HG03060 (cell line): Measurements from ENCODE around the gene AK3.
"Not testable (repeated sequence)": the region's sequence is repeated elsewhere in the genome, so short reads cannot be mapped to it uniquely, and the experiment has no call there.

Source experiments
- ATAC-seq: cut with Tn5 transposase; IDR thresholded peaks from one replicate; pipeline ENCODE4 v1.9.1; 2021; ENCODE audit warnings: low read depth, moderate number of reproducible peaks; ENCODE audit not compliant: unreplicated experiment

The AK3 gene

GRCh38 chr9:4740638-4741364, at the start of gene AK3:
AK3 (minus strand) TSS chr9:4741202; CDS start chr9:4741087, 115 bp downstream.
- ATAC-seq: peak; percentile 73

- no peak for ATAC-seq
These were observed 47.7 kb upstream of the AK3 start for GRCh38 chr9:4788703-4789102.

- no peak for ATAC-seq
These were observed 46.9 kb upstream of the AK3 start for GRCh38 chr9:4787876-4788275.

- no peak for ATAC-seq
These were observed 45.6 kb upstream of the AK3 start for GRCh38 chr9:4786599-4786998.

GRCh38 chr9:4784403-4784802, 43.4 kb upstream of the AK3 start:
- no peak for ATAC-seq

GRCh38 chr9:4783191-4783590, 42.2 kb upstream of the AK3 start:
- ATAC-seq: not testable (repeated sequence)

- ATAC-seq: no peak
These were observed 40.4 kb upstream of the AK3 start for GRCh38 chr9:4781408-4781807.

- no peak for ATAC-seq
These were observed 39.6 kb upstream of the AK3 start for GRCh38 chr9:4780651-4781050.

- not testable (repeated sequence) for ATAC-seq
These were observed 34.0 kb upstream of the AK3 start for GRCh38 chr9:4774958-4775357.

- ATAC-seq: no peak
These were observed 33.2 kb upstream of the AK3 start for GRCh38 chr9:4774209-4774608.

- ATAC-seq: no peak
These were observed 30.8 kb upstream of the AK3 start for GRCh38 chr9:4771788-4772187.

- ATAC-seq: no peak
These were observed 28.5 kb upstream of the AK3 start for GRCh38 chr9:4769321-4770080.

GRCh38 chr9:4768681-4769080, 27.7 kb upstream of the AK3 start:
- no peak for ATAC-seq

- no peak for ATAC-seq
These were observed 23.0 kb upstream of the AK3 start for GRCh38 chr9:4764033-4764432.

GRCh38 chr9:4762886-4763541, 22.0 kb upstream of the AK3 start:
- no peak for ATAC-seq

GRCh38 chr9:4762108-4762885, 21.3 kb upstream of the AK3 start:
- ATAC-seq: peak; percentile 76

GRCh38 chr9:4760122-4760521, 19.1 kb upstream of the AK3 start:
- no peak for ATAC-seq

- no peak for ATAC-seq
These were observed 15.4 kb upstream of the AK3 start for GRCh38 chr9:4756420-4756819.

GRCh38 chr9:4755026-4755609, 14.1 kb upstream of the AK3 start:
- no peak for ATAC-seq

GRCh38 chr9:4754530-4754929, 13.5 kb upstream of the AK3 start:
- not testable (repeated sequence) for ATAC-seq
